ENCODE results near the gene POLG2. TPM values are rescaled to one million over a fixed set of nuclear protein-coding genes. Genes with fewer than 3 reads are reported as not detected.
A peak's percentile ranks its signal among the peaks of the same experiment; 100 is the strongest.

The POLG2 gene
- total and polyA plus RNA-seq, 4 donors, result 5.4 to 17.8 (median 11.4) TPM

- H3K4me3 ChIP-seq, result no peak overlapping the region
- peak in 1 of 3 donors; percentile 15 for DNase-seq
- peaks cover 0 to 21% (median 12%) of the 10 kb centered on the region in 5 donors for H3K4me1 ChIP-seq (ENCODE audit: control insufficient read depth in 5 of 5, insufficient read depth in 5 of 5, low read length in 5 of 5)
- H3K9me3 ChIP-seq (ENCODE audit: control insufficient read depth in 4 of 4, insufficient read depth in 3 of 4, low read length in 3 of 4), result no peaks in the 10 kb centered on the region
- no peak for ATAC-seq (ENCODE audit: insufficient read depth, low FRiP score)
- H3K27ac ChIP-seq (ENCODE audit: low read depth in 1 of 2, low read length in 1 of 2), result peak overlapping the region in 1 of 2 donors; percentile 39
- no peak for TF ChIP-seq CTCF (IDR thresholded peaks at IDR 0.05; ENCODE audit: control extremely low read depth, extremely low read depth)
- H3K9ac ChIP-seq (ENCODE audit: insufficient read depth in 1 of 2, low read length in 2 of 2), result peak overlapping the region in 1 of 2 donors; percentile 26
- H3K27me3 ChIP-seq (ENCODE audit: control insufficient read depth in 3 of 3, insufficient read depth in 3 of 3, low read length in 2 of 3), result no peaks in the 10 kb centered on the region
- 64 to 71% methylated on average over 5 of the region's 5 CpGs for WGBS, 2 donors
- peaks cover 25 to 67% (median 52%) of the 10 kb centered on the region in 4 donors for H3K36me3 ChIP-seq (ENCODE audit: control insufficient read depth in 4 of 4, insufficient read depth in 4 of 4, low read length in 4 of 4)
Measured at GRCh38 chr17:64503341-64503740, 6.5 kb upstream of the POLG2 start.

- no peak overlapping the region for H3K4me3 ChIP-seq
- no peak overlapping the region for H3K27ac ChIP-seq (ENCODE audit: low read depth in 1 of 2, low read length in 1 of 2)
- H3K9ac ChIP-seq (ENCODE audit: insufficient read depth in 1 of 2, low read length in 2 of 2), result no peak overlapping the region
- no peak for ATAC-seq (ENCODE audit: insufficient read depth, low FRiP score)
- WGBS, 2 donors, result 65 to 79% methylated on average over 2 of the region's 2 CpGs
- TF ChIP-seq CTCF (IDR thresholded peaks at IDR 0.05; ENCODE audit: control extremely low read depth, extremely low read depth), result no peak
- no peaks in the 10 kb centered on the region for H3K27me3 ChIP-seq (ENCODE audit: control insufficient read depth in 3 of 3, insufficient read depth in 3 of 3, low read length in 2 of 3)
- no peak for DNase-seq
- peaks cover 0 to 26% (median 11%) of the 10 kb centered on the region in 5 donors for H3K4me1 ChIP-seq (ENCODE audit: control insufficient read depth in 5 of 5, insufficient read depth in 5 of 5, low read length in 5 of 5)
- peaks cover 25 to 67% (median 55%) of the 10 kb centered on the region in 4 donors for H3K36me3 ChIP-seq (ENCODE audit: control insufficient read depth in 4 of 4, insufficient read depth in 4 of 4, low read length in 4 of 4)
- H3K9me3 ChIP-seq (ENCODE audit: control insufficient read depth in 4 of 4, insufficient read depth in 3 of 4, low read length in 3 of 4), result no peaks in the 10 kb centered on the region
Measured at GRCh38 chr17:64502809-64503208, 6.0 kb upstream of the POLG2 start.

- no peak for TF ChIP-seq CTCF (IDR thresholded peaks at IDR 0.05; ENCODE audit: control extremely low read depth, extremely low read depth)
- Histone ChIP-seq H3K4me1 (ENCODE audit: control insufficient read depth in 5 of 5, insufficient read depth in 5 of 5, low read length in 5 of 5) (peaks cover 0 to 29% (median 11%) of the 10 kb centered on the region in 5 donors), H3K36me3 (ENCODE audit: control insufficient read depth in 4 of 4, insufficient read depth in 4 of 4, low read length in 4 of 4) (peaks cover 25 to 67% (median 55%) of the 10 kb centered on the region in 4 donors), H3K9me3 (ENCODE audit: control insufficient read depth in 4 of 4, insufficient read depth in 3 of 4, low read length in 3 of 4) (no peaks in the 10 kb centered on the region), H3K4me3 (no peak overlapping the region), H3K9ac (ENCODE audit: insufficient read depth in 1 of 2, low read length in 2 of 2) (no peak overlapping the region), H3K27ac (ENCODE audit: low read depth in 1 of 2, low read length in 1 of 2) (no peak overlapping the region), H3K27me3 (ENCODE audit: control insufficient read depth in 3 of 3, insufficient read depth in 3 of 3, low read length in 2 of 3) (no peaks in the 10 kb centered on the region)
- WGBS, 2 donors, result 74 to 85% methylated on average over 3 of the region's 3 CpGs
- ATAC-seq (ENCODE audit: insufficient read depth, low FRiP score), result no peak
- no peak for DNase-seq
Measured at GRCh38 chr17:64502021-64502420, 5.2 kb upstream of the POLG2 start.
